ENCODE data around the gene MYCT1.

MYCT1 gene

GRCh38 chr6:152723398-152723797 is 25.7 kb downstream of the MYCT1 start:
- DNase-seq, result no peak

GRCh38 chr6:152726313-152726712 is 28.6 kb downstream of the MYCT1 start:
- no peak for DNase-seq

GRCh38 chr6:152727507-152727906 is 29.8 kb downstream of the MYCT1 start:
- DNase-seq, result no peak

- DNase-seq, result no peak
These were observed 36.9 kb downstream of the MYCT1 start for GRCh38 chr6:152734630-152735029.

- no peak for DNase-seq
These were observed 39.1 kb downstream of the MYCT1 start for GRCh38 chr6:152736687-152737273.

- no peak for DNase-seq
These were observed 47.9 kb downstream of the MYCT1 start for GRCh38 chr6:152745509-152746171.

GRCh38 chr6:152746172-152746553 is 48.5 kb downstream of the MYCT1 start:
- no peak for DNase-seq

GRCh38 chr6:152748843-152749242 is 51.1 kb downstream of the MYCT1 start:
- peak; percentile 14 to 34 for DNase-seq

GRCh38 chr6:152749336-152749735 is 51.6 kb downstream of the MYCT1 start:
- no peak for DNase-seq

GRCh38 chr6:152750694-152751093 is 53.0 kb downstream of the MYCT1 start, which contains the start of gene VIP:
Gene VIP (plus strand): TSS chr6:152750797. CDS start chr6:152752178, 1,381 bp downstream.
- DNase-seq, result peak; percentile 4 to 33

- no peak for DNase-seq
These were observed 67.6 kb downstream of the MYCT1 start for GRCh38 chr6:152765331-152765730.

- DNase-seq, result no peak
These were observed 71.5 kb downstream of the MYCT1 start for GRCh38 chr6:152769159-152769558.

- no peak for DNase-seq
These were observed 72.3 kb downstream of the MYCT1 start for GRCh38 chr6:152769993-152770392.

GRCh38 chr6:152771061-152771687 is 73.5 kb downstream of the MYCT1 start:
- no peak for DNase-seq

Measured in AML-193 (cell line).